Measurements from ENCODE around the gene GAREM1. TPM values are rescaled to one million over a fixed set of nuclear protein-coding genes. Genes with fewer than 3 reads are reported as not detected.
"Not testable (repeated sequence)": the region's sequence is repeated elsewhere in the genome, so short reads cannot be mapped to it uniquely, and the experiment has no call there.

Gene GAREM1
- total and polyA plus RNA-seq, 8 donors: 2.9 to 55.9 (median 13.5) TPM

DNA sequence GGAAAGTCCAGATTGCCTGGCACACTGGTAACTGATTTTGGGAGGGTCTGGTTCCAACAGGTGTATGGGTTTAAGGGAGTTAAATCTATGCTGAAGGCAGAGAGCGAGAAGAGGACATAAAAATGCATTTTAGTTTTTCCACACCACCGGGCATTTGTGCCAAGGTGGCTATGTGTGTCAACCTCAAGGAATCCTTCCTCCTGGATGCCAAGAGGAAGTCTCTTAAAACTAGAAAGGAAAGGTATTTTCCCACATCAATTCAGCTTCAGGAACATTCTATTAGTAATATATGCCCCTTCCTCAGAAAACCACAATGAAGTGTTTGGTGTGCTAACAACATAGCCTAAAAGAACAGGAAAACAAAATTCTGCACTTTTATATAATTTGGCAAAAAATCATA lies 5.4 kb upstream of the GAREM1 start:
- Histone ChIP-seq H3K4me1 (no peaks in the 10 kb centered on the region), H3K27me3 (no peaks in the 10 kb centered on the region), H3K9me3 (no peaks in the 10 kb centered on the region), H3K4me3 (no peak overlapping the region), H3K27ac (no peak overlapping the region), H3K36me3 (no peaks in the 10 kb centered on the region)
- ATAC-seq (no peak), DNase-seq (no peak), FAIRE-seq (no peak)
- TF ChIP-seq, protein P1, sequence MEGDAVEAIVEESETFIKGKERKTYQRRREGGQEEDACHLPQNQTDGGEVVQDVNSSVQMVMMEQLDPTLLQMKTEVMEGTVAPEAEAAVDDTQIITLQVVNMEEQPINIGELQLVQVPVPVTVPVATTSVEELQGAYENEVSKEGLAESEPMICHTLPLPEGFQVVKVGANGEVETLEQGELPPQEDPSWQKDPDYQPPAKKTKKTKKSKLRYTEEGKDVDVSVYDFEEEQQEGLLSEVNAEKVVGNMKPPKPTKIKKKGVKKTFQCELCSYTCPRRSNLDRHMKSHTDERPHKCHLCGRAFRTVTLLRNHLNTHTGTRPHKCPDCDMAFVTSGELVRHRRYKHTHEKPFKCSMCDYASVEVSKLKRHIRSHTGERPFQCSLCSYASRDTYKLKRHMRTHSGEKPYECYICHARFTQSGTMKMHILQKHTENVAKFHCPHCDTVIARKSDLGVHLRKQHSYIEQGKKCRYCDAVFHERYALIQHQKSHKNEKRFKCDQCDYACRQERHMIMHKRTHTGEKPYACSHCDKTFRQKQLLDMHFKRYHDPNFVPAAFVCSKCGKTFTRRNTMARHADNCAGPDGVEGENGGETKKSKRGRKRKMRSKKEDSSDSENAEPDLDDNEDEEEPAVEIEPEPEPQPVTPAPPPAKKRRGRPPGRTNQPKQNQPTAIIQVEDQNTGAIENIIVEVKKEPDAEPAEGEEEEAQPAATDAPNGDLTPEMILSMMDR (IDR thresholded peaks at IDR 0.05): no peak
- WGBS, 2 donors: 83 to 88% methylated on average over 2 of the region's 2 CpGs
- intact Hi-C loops (cut with DNase I): loop anchor here in 2 of 3 donors (10.0 kb wide), 1 partner anchor 201 kb away; no protein-coding TSS in a partner anchor

DNA sequence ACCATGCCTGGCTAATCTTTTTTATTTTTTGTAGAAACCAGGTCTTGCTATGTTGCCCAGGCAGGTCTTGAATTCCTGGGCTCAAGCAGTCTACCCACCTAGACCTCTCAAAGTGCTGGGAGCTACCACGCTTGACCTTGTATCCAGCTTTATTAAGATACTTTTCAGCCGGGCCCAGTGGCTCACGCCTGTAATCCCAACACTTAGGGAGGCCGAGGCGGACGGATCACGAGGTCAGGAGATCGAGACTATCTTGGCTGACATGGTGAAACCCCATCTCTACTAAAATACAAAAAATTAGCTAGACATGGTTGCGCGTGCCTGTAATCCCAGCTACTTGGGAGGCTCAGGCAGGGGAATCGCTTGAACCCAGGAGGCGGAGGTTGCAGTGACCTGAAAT lies 4.4 kb upstream of the GAREM1 start:
- H3K9me3 ChIP-seq, DNase-seq, H3K4me3 ChIP-seq, H3K4me1 ChIP-seq, ATAC-seq, H3K27ac ChIP-seq, H3K36me3 ChIP-seq, H3K27me3 ChIP-seq, FAIRE-seq: not testable (repeated sequence)
- WGBS, 2 donors: 95 to 96% methylated on average over 12 of the region's 12 CpGs
- intact Hi-C loops (cut with DNase I): loop anchor here in 2 of 3 donors (10.0 kb wide), 1 partner anchor 200 kb away; no protein-coding TSS in a partner anchor

DNA sequence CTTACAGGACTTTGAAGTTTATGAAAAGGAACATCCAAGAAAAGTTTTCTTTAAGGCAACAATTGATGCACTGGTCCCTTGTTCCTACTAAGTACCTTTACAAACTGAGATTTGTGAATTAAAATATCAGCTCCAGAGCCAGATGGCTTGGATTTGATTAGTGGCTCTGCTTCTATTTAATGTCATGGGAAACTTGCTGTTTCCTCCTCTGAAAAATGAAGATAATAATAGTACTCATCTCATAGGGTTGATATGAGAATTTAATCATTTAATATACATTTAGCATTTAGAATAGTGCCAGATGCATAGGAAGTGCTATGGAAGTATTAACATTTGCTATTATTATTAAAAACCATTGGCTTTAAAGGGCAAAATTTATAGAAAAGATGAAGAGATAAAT lies 2.6 kb upstream of the GAREM1 start:
- Histone ChIP-seq H3K36me3 (no peaks in the 10 kb centered on the region), H3K9me3 (no peaks in the 10 kb centered on the region), H3K4me1 (no peaks in the 10 kb centered on the region), H3K27ac (no peak overlapping the region), H3K4me3 (no peak overlapping the region), H3K27me3 (no peaks in the 10 kb centered on the region)
- TF ChIP-seq, protein P1 (IDR thresholded peaks at IDR 0.05): no peak
- intact Hi-C loops (cut with DNase I): loop anchor here in 2 of 3 donors (10.0 kb wide), 1 partner anchor 199 kb away; no protein-coding TSS in a partner anchor
- FAIRE-seq (no peak), DNase-seq (no peak), ATAC-seq (no peak)

DNA sequence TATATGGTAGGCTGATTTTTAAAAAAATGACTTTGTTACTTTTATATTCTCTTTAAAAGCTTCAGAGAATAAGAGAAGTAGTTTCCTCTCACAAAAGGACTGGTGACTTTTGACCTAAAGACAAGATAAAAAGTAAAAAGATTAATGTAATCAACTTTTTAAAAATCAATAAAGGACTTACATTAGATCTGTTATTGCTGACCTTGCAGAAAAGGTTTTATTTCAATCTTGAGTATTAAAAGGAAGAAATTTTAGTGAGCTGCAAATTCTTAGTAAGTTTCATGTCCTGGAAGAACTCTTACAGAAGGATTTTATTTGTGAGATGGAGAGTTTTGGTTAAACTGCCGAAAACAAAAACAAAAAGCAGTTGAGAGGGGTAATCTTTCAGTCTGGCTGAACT lies 2.2 kb upstream of the GAREM1 start:
- WGBS, 2 donors: 86 to 89% methylated on average over 1 of the region's 1 CpG
- intact Hi-C loops (cut with DNase I): loop anchor here in 2 of 3 donors (10.0 kb wide), 1 partner anchor 198 kb away; no protein-coding TSS in a partner anchor
- Histone ChIP-seq H3K27me3 (no peaks in the 10 kb centered on the region), H3K36me3 (no peaks in the 10 kb centered on the region), H3K9me3 (no peaks in the 10 kb centered on the region), H3K4me1 (peaks cover 0 to under 1% (median 0%) of the 10 kb centered on the region in 3 donors), H3K4me3 (no peak overlapping the region), H3K27ac (no peak overlapping the region)
- ATAC-seq: no peak
- DNase-seq: no peak
- peak; percentile 20 for FAIRE-seq
- TF ChIP-seq, protein P1 (IDR thresholded peaks at IDR 0.05): no peak

DNA sequence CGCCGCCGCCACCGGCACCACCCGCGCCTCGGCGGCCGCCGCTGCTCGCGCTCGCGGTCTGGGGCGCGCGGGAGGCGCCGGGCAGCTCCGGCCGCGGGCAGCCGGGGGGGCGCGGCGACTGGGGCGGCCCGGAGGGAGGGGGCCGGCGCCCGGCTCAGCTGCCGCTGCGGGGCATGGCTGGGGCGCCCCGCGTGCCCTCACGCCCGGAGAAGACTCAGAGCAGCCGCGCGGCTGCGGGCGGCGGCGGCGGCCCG lies 295 bp downstream of the GAREM1 start:
- Histone ChIP-seq H3K4me1 (peaks cover 10 to 23% (median 18%) of the 10 kb centered on the region in 3 donors), H3K9me3 (no peaks in the 10 kb centered on the region), H3K27me3 (no peaks in the 10 kb centered on the region), H3K27ac (peak overlapping the region; percentile 79 to 89 (median 87)), H3K36me3 (no peaks in the 10 kb centered on the region), H3K4me3 (peak overlapping the region; percentile 48 to 92 (median 79))
- TF ChIP-seq, protein P1 (IDR thresholded peaks at IDR 0.05): no peak
- intact Hi-C loops (cut with DNase I): loop anchor here in 2 of 3 donors (10.0 kb wide), 1 partner anchor 196 kb away; no protein-coding TSS in a partner anchor
- peak in 1 of 6 donors; percentile 76 for DNase-seq
- no peak for FAIRE-seq
- WGBS, 2 donors: 1% methylated on average over 47 of the region's 47 CpGs; no CpG with 5 or more reads in 1 of the 2 donors
- ATAC-seq: peak in 1 of 4 donors; percentile 5
